Retinal pigment epithelial cell (primary cell): Measurements from ENCODE around the gene LTB.

Source experiments
- DNase-seq: peaks from one replicate; pipeline ENCODE4 v3.0.0-alpha.2; 2010; ENCODE audit warnings: low read depth
- H3K4me3 ChIP-seq: 2 replicates; pipeline ENCODE4 v1.5.1; 2011; ENCODE audit warnings: mild to moderate bottlenecking, low read length, control low read depth, moderate library complexity
- TF ChIP-seq, protein P1 (sequence below): conservative IDR thresholded peaks from 2 replicates; pipeline ENCODE4 v1.5.1; 2011; ENCODE audit warnings: low read depth, low read length, control low read depth, inconsistent platforms

The LTB gene, protein sequence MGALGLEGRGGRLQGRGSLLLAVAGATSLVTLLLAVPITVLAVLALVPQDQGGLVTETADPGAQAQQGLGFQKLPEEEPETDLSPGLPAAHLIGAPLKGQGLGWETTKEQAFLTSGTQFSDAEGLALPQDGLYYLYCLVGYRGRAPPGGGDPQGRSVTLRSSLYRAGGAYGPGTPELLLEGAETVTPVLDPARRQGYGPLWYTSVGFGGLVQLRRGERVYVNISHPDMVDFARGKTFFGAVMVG

DNA sequence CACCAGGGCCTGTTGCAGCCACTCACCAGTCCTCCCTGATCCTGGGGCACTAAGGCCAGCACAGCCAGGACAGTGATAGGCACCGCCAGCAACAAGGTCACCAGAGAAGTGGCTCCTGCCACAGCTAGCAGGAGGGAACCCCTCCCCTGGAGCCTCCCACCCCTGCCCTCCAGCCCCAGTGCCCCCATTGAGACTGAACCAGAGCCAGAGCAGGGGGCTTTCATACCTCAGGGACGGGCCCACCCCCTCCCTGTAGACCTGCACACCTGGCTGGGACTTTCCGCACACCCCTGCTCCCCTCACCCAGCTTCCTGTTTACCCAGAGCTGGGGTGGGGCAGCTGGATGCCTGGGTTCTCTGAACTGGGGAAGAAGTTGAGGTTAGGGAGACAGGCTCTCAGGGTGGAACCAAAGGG, at the start of gene LTB:
TSS of gene LTB (minus strand) at position 195 of the 414 bp plus-strand sequence. CDS start at position 188, 7 bp downstream.
- H3K4me3 ChIP-seq, result peak within 1 kb of the TSS; percentile 64
- TF ChIP-seq, protein P1, sequence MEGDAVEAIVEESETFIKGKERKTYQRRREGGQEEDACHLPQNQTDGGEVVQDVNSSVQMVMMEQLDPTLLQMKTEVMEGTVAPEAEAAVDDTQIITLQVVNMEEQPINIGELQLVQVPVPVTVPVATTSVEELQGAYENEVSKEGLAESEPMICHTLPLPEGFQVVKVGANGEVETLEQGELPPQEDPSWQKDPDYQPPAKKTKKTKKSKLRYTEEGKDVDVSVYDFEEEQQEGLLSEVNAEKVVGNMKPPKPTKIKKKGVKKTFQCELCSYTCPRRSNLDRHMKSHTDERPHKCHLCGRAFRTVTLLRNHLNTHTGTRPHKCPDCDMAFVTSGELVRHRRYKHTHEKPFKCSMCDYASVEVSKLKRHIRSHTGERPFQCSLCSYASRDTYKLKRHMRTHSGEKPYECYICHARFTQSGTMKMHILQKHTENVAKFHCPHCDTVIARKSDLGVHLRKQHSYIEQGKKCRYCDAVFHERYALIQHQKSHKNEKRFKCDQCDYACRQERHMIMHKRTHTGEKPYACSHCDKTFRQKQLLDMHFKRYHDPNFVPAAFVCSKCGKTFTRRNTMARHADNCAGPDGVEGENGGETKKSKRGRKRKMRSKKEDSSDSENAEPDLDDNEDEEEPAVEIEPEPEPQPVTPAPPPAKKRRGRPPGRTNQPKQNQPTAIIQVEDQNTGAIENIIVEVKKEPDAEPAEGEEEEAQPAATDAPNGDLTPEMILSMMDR, result no peak
- DNase-seq, result no peak

DNA sequence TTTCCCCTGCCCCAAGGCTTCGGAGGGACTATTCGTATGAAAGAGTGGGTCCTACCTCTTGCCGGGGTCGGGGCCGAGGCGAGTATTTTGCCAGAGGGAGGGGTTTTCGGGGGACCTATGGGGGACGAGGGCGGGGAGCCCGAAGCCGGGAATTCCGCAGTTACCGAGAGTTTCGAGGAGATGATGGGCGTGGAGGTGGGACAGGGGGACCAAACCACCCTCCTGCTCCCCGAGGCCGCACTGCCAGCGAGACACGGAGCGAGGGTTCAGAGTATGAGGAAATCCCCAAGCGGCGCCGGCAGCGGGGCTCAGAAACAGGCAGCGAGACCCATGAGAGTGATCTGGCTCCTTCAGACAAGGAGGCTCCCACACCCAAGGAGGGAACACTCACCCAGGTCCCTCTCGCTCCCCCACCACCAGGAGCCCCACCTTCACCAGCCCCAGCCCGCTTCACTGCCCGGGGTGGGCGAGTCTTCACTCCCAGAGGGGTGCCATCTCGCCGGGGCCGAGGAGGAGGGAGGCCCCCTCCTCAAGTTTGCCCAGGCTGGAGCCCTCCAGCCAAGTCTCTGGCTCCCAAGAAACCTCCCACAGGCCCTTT, 49.6 kb upstream of the LTB start:
- TF ChIP-seq, protein P1, result no peak
- no peak overlapping the region for H3K4me3 ChIP-seq
- DNase-seq, result no peak

DNA sequence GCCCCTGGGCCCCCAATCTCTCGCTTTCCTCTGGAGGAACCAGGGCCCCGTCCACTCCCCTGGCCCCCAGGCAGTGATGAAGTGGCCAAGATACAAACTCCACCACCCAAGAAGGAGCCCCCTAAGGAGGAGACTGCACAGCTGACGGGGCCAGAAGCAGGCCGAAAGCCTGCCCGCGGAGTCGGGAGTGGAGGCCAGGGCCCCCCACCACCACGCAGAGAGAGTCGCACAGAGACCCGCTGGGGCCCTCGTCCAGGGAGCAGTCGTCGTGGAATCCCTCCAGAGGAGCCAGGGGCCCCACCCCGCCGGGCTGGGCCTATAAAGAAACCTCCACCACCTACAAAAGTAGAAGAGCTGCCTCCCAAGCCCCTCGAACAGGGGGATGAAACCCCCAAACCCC, 49.0 kb upstream of the LTB start:
- DNase-seq, result no peak
- TF ChIP-seq, protein P1, result no peak

DNA sequence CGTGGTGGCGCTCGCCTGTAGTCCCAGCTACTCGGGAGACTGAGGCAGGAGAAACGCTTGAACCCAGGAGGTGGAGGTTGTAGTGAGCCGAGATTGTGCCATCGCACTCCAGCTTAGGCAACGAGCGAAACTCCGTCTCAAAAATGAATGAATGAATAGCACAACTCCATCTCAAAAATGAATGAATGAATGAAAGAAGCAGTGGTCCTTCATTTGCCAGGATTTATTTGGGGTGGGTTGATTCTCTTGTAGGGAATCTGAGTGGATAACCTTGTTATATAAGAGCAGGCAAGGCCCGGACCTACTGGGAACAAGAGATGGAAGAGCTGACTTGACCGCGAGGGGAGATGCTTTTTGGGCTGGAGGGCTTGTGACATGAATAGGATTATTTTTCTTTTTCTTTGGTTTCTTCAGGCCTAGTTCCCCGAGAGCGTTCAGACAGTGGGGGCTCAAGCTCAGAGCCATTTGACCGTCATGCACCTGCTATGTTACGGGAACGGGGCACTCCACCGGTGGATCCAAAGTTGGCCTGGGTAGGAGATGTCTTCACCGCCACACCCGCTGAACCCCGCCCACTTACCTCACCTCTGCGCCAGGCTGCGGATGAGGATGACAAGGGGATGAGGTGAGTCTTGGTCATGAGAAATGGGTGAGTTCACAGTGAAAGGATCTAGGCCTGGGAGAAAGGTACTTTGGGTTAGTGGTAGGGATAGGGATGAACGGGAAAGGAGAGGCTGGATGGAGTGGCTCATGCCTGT, 48.1 kb upstream of the LTB start:
- no peak overlapping the region for H3K4me3 ChIP-seq
- TF ChIP-seq, protein P1, result no peak
- no peak for DNase-seq

More for the DNA sequence above, 49.0 kb upstream of the LTB start:
- H3K4me3 ChIP-seq, result no peak overlapping the region

DNA sequence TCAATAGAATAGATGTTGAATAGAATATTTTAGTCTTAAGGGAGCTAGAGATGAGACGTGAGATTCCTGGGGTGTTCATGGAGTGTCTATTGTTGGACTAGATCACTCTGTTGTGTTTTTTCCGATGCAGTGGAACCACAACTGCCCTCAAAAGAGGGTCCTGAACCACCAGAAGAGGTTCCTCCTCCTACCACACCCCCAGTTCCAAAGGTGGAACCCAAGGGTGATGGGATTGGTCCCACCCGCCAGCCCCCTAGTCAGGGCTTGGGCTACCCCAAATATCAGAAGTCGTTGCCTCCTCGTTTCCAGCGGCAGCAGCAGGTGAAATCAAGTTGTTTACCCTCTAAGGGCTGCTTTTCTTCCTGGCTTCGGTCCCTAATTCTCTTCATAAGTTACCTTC, 46.8 kb upstream of the LTB start:
- TF ChIP-seq, protein P1, result no peak
- DNase-seq, result no peak
- no peak overlapping the region for H3K4me3 ChIP-seq

DNA sequence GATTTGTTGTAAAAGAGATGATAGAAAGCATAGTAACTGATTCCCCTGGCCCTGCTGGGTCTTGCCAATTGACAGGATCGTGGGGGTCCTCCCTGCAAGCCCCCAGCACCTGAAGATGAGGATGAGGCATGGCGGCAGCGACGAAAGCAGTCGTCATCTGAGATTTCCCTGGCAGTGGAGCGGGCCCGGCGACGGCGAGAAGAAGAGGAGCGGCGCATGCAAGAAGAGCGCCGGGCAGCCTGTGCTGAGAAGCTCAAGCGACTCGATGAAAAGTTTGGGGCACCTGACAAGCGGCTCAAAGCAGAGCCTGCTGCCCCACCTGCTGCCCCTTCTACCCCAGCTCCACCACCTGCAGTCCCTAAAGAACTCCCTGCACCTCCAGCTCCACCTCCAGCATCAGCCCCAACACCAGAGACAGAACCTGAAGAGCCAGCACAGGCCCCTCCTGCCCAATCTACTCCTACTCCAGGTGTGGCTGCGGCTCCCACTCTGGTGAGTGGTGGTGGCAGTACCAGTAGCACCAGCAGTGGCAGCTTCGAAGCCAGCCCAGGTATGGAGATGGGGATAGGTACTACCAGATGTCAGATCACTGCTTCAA, 45.6 kb upstream of the LTB start:
- no peak overlapping the region for H3K4me3 ChIP-seq
- DNase-seq, result no peak
- TF ChIP-seq, protein P1, result no peak
